HEK293 (cell line): ENCODE measurements around the gene ROBO1.
"Not testable (repeated sequence)": the region's sequence is repeated elsewhere in the genome, so short reads cannot be mapped to it uniquely, and the experiment has no call there.

ENCODE experiments used
- CTCF ChIA-PET: fragments of 350-600 bp; formaldehyde crosslinking; extraction: SDS; loops from one replicate; lab custom pipeline; 2021; ENCODE audit warnings: antibody characterized with exemption; lab: Yijun Ruan, JAX
- POLR2A ChIA-PET: fragments of 300-600 bp; formaldehyde crosslinking; extraction: SDS; loops from one replicate; lab custom pipeline; 2020; ENCODE audit warnings: antibody characterized with exemption, inconsistent platforms; lab: Yijun Ruan, JAX
- H3K27ac ChIP-seq: fragments of 200-500 bp; sonication (Bioruptor generic); 2 replicates; pipeline ENCODE4 v1.5.1; 2014; ENCODE audit warnings: low read depth, low read length, control low read depth, inconsistent platforms; ENCODE audit errors: extremely low read depth
- H3K36me3 ChIP-seq, 2 experiments: fragments of 200-500 bp in 1 of 2; sonication (Bioruptor generic) in 1 of 2; 1 replicate in 1 of 2; 2 replicates in 1 of 2; pipeline ENCODE4 v1.5.1; 2014 to 2017; ENCODE audit warnings: inconsistent platforms in 2 of 2, low read length in 2 of 2; ENCODE audit not compliant: control insufficient read depth in 2 of 2, insufficient read depth in 1 of 2
- H3K4me1 ChIP-seq: fragments of 200-500 bp; sonication (Bioruptor generic); 2 replicates; pipeline ENCODE4 v1.5.1; 2014; ENCODE audit warnings: mild to moderate bottlenecking, low read length, inconsistent platforms; ENCODE audit not compliant: control insufficient read depth, insufficient read depth
- H3K4me3 ChIP-seq: 2 replicates; pipeline ENCODE4 v1.5.1; 2011; ENCODE audit warnings: low read depth, mild to moderate bottlenecking, control low read depth, low read length, moderate library complexity
- H3K9me3 ChIP-seq: fragments of 200-500 bp; sonication (Bioruptor generic); 2 replicates; pipeline ENCODE4 v1.5.1; 2014; ENCODE audit warnings: low read depth, low read length, inconsistent platforms; ENCODE audit not compliant: control insufficient read depth, insufficient read depth
- GLI4 ChIP-seq: fragments of 450-650 bp; formaldehyde crosslinking; IDR thresholded peaks from 2 replicates; pipeline ENCODE4 v1.5.1; 2016; ENCODE audit warnings: missing biosample characterization, missing genetic modification characterization
- GLIS1 ChIP-seq: fragments of 450-650 bp; formaldehyde crosslinking; IDR thresholded peaks from 2 replicates; pipeline ENCODE4 v1.5.1; 2016; ENCODE audit warnings: missing biosample characterization, missing genetic modification characterization
- IKZF3 ChIP-seq: fragments of 450-650 bp; IDR thresholded peaks from 2 replicates; pipeline ENCODE4 v1.5.0; 2018; ENCODE audit warnings: missing biosample characterization, mild to moderate bottlenecking, missing genetic modification characterization, moderate library complexity
- SCRT2 ChIP-seq: fragments of 450-650 bp; formaldehyde crosslinking; IDR thresholded peaks from 2 replicates; pipeline ENCODE4 v1.5.1; 2016; ENCODE audit warnings: missing biosample characterization, missing genetic modification characterization
- ZBTB21 ChIP-seq: fragments of 450-650 bp; formaldehyde crosslinking; IDR thresholded peaks from 2 replicates; pipeline ENCODE4 v1.5.1; 2017; ENCODE audit warnings: missing biosample characterization, missing genetic modification characterization
- ZFP37 ChIP-seq: fragments of 450-650 bp; formaldehyde crosslinking; IDR thresholded peaks from 2 replicates; pipeline ENCODE4 v1.5.1; 2016; ENCODE audit warnings: missing biosample characterization, missing genetic modification characterization
- ZNF146 ChIP-seq: fragments of 450-650 bp; formaldehyde crosslinking; IDR thresholded peaks from 2 replicates; pipeline ENCODE4 v1.5.1; 2016; ENCODE audit warnings: missing biosample characterization, missing genetic modification characterization
- ZNF202 ChIP-seq: fragments of 450-650 bp; formaldehyde crosslinking; IDR thresholded peaks from 2 replicates; pipeline ENCODE4 v1.5.1; 2016; ENCODE audit warnings: missing biosample characterization, missing genetic modification characterization, borderline replicate concordance
- ZNF280C ChIP-seq: fragments of 450-650 bp; formaldehyde crosslinking; IDR thresholded peaks from 2 replicates; pipeline ENCODE4 v1.5.1; 2016; ENCODE audit warnings: missing biosample characterization, missing genetic modification characterization
- ZNF513 ChIP-seq: fragments of 450-650 bp; IDR thresholded peaks from 2 replicates; pipeline ENCODE4 v1.5.1; 2018; ENCODE audit warnings: missing biosample characterization, missing genetic modification characterization
- ZNF529 ChIP-seq: fragments of 450-650 bp; formaldehyde crosslinking; IDR thresholded peaks from 2 replicates; pipeline ENCODE4 v1.5.1; 2017; ENCODE audit warnings: missing genetic modification characterization, missing biosample characterization; ENCODE audit not compliant: insufficient replicate concordance
- ZNF654 ChIP-seq: fragments of 450-650 bp; formaldehyde crosslinking; IDR thresholded peaks from 2 replicates; pipeline ENCODE4 v1.5.1; 2016; ENCODE audit warnings: low read depth, missing biosample characterization, missing genetic modification characterization
- ZNF704 ChIP-seq: fragments of 450-650 bp; formaldehyde crosslinking; IDR thresholded peaks from 2 replicates; pipeline ENCODE4 v1.5.1; 2016; ENCODE audit warnings: missing biosample characterization, missing genetic modification characterization
- ZNF791 ChIP-seq: fragments of 450-650 bp; formaldehyde crosslinking; IDR thresholded peaks from 2 replicates; pipeline ENCODE4 v1.5.1; 2016; ENCODE audit warnings: missing biosample characterization, missing genetic modification characterization
- ZSCAN4 ChIP-seq: fragments of 450-650 bp; formaldehyde crosslinking; IDR thresholded peaks from 2 replicates; pipeline ENCODE4 v1.5.1; 2017; ENCODE audit warnings: missing biosample characterization, missing genetic modification characterization

The ROBO1 gene

DNA sequence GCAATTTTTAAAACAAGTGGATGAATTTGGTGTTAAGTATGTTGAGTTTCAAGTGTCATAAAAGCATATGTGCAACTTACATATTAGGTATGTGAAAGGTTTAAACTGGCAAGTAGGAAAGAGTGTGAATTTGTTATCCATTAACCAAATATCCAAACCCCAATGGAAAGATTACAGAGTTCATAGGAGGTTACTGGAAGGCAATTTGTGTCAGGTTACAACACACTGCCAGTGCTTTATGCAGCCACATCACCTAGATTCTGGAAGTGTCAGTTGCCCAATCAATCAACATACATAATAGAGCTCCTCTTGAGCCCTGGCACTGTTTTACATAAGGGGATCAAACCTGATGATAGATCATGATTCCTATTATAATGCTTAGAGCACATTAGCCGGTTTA lies 261.0 kb downstream of the ROBO1 start:
- TF ChIP-seq ZNF146 (tag by site-specific recombination): no peak
- TF ChIP-seq ZSCAN4 (tag by site-specific recombination): no peak
- TF ChIP-seq ZBTB21 (tag by site-specific recombination): no peak
- no peak for TF ChIP-seq GLI4 (tag by site-specific recombination)
- no peak for TF ChIP-seq ZFP37 (tag by site-specific recombination)
- no peak for TF ChIP-seq ZNF513
- no peak for TF ChIP-seq IKZF3 (tag by site-specific recombination)
- TF ChIP-seq SCRT2 (tag by site-specific recombination): no peak
- TF ChIP-seq ZNF280C (tag by site-specific recombination): no peak
- no peak for TF ChIP-seq ZNF791 (tag by site-specific recombination)
- no peak for TF ChIP-seq ZNF202
- TF ChIP-seq ZNF529 (tag by site-specific recombination): no peak
- ChIA-PET POLR2A (no interaction called here), CTCF (no interaction called here)
- H3K4me1 ChIP-seq: no peaks in the 10 kb centered on the region
- H3K27ac ChIP-seq: no peak overlapping the region
- no peaks in the 10 kb centered on the region for H3K36me3 ChIP-seq
- no peak overlapping the region for H3K4me3 ChIP-seq
- H3K9me3 ChIP-seq: no peaks in the 10 kb centered on the region

DNA sequence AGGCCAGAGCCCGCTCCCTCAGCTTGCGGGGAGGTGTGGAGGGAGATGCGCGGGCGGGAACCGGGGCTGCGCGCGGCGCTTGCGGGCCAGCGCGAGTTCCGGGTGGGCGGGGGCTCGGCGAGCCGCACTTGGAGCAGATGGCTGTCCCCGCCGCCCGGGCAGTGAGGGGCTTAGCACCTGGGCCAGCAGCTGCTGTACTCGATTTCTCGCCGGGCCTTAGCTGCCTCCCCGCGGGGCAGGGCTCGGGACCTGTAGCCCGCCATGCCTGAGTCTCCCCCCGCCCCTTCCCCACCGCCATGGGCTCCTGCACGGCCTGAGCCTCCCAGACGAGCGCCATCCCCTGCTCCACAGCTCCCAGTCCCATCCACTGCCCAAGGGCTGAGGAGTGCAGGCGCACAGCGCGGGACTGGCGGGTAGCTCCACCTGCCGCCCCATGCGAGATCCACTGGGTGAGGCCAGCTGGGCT lies 265.5 kb downstream of the ROBO1 start:
- H3K4me1 ChIP-seq, POLR2A ChIA-PET, CTCF ChIA-PET, H3K9me3 ChIP-seq, H3K27ac ChIP-seq, H3K36me3 ChIP-seq, H3K4me3 ChIP-seq: not testable (repeated sequence)
- 0 out of 2 replicates have a peak, but pooled peaks have one; percentile 37 for TF ChIP-seq ZNF202

DNA sequence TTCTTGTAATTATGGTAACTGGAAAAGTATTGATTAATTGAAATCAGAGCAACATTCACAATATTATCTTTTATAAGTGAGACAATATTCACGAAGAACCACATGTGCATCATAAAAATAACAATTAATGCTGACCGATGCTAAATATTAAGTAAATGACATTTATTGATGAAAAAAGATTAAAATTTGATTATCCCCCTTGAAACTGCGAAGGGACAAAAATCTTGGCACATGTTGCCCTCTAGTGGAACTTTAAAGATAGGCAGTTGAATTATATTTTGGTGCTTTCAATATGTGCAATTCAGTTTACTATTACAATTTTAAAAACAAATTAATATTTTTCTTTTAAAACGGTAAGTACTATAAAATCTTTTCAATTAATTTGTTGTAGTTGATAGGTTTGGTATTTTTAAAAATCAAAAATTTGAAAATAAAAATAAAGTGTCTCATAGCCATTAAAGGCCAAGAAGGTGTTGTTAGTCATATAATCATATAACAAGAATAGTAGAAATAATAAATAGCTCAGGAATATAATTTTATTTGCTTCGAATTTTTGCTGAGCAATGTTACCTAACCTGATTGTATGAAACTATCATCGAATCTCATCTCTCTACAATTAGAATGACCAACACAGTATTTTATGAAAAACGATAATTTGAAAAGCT lies 270.2 kb downstream of the ROBO1 start:
- TF ChIP-seq ZNF654 (tag by site-specific recombination) (peak; percentile 38), ZNF704 (no peak), GLIS1 (tag by site-specific recombination) (no peak)
- CTCF ChIA-PET: interaction anchor here (0.7 to 1.0 kb wide), 3 partner anchors 77 to 120 kb away, joined by 3 to 4 read pairs (median 3); no protein-coding TSS in a partner anchor
- Histone ChIP-seq H3K4me1 (no peaks in the 10 kb centered on the region), H3K9me3 (no peaks in the 10 kb centered on the region), H3K27ac (no peak overlapping the region), H3K4me3 (no peak overlapping the region), H3K36me3 (no peaks in the 10 kb centered on the region)
- POLR2A ChIA-PET: no interaction called here
